ENCODE measurements around the gene NSRP1. TPM values are rescaled to one million over a fixed set of nuclear protein-coding genes. Genes with fewer than 3 reads are reported as not detected.

The NSRP1 gene
- total RNA-seq, result 35.3 and 44.2 TPM in 2 replicates

- POLR2A ChIA-PET, result interaction anchor here (1.4 to 1.6 kb wide), 2 partner anchors 12 to 360 kb away, joined by 6 to 10 read pairs; partner anchors contain the start of gene GOSR1
- Mint-ChIP-seq H3K9me3 (no peaks in the 10 kb centered on the region), H3K27me3 (no peaks in the 10 kb centered on the region), H3K36me3 (ENCODE audit: low read depth) (peaks cover 31% of the 10 kb centered on the region), H3K4me3 (peak within 1 kb of the TSS; percentile 97), H3K4me1 (peaks cover 41% of the 10 kb centered on the region), H3K27ac (peak within 1 kb of the TSS; percentile 97)
- TF ChIP-seq CTCF (IDR thresholded peaks at IDR 0.05), result no peak
- peak; percentile 96 for ATAC-seq (ENCODE audit: low read depth)
- intact Hi-C loops (cut with micrococcal nuclease), result loop anchor here (2.0 to 5.0 kb wide), 2 partner anchors 175 to 262 kb away; partner anchors contain the start of genes BLMH and CPD
- CTCF ChIA-PET, result interaction anchor here (1.0 to 1.9 kb wide), 3 partner anchors 11 to 220 kb away, joined by 4 to 5 read pairs (median 4); no protein-coding TSS in a partner anchor
- DNase-seq, result peak; percentile 84
Observed at GRCh38 chr17:30116661-30117551, at the start of gene NSRP1. NSRP1 (plus strand) TSS chr17:30116816; CDS start chr17:30116844, 28 bp downstream.

- peaks cover 6% of the 10 kb centered on the region for H3K36me3 Mint-ChIP-seq (ENCODE audit: low read depth)
- H3K27me3 Mint-ChIP-seq, result peaks cover 18% of the 10 kb centered on the region
Observed at GRCh38 chr17:30068465-30068864, 48.2 kb upstream of the NSRP1 start.

GRCh38 chr17:30074254-30074653, 42.4 kb upstream of the NSRP1 start:
- peaks cover 2% of the 10 kb centered on the region for H3K9me3 Mint-ChIP-seq
- intact Hi-C loops (cut with micrococcal nuclease), result no loop called here
- TF ChIP-seq CTCF (IDR thresholded peaks at IDR 0.05), result no peak
- peaks cover 6% of the 10 kb centered on the region for H3K27me3 Mint-ChIP-seq
- ChIA-PET POLR2A (no interaction called here), CTCF (no interaction called here)
- DNase-seq (no peak), ATAC-seq (ENCODE audit: low read depth) (no peak)
- H3K4me3 Mint-ChIP-seq, result no peak overlapping the region
- H3K36me3 Mint-ChIP-seq (ENCODE audit: low read depth), result no peaks in the 10 kb centered on the region
- H3K4me1 Mint-ChIP-seq, result no peaks in the 10 kb centered on the region
- H3K27ac Mint-ChIP-seq, result no peak overlapping the region

More at GRCh38 chr17:30068465-30068864, 48.2 kb upstream of the NSRP1 start:
- H3K4me1 Mint-ChIP-seq, result no peaks in the 10 kb centered on the region
- intact Hi-C loops (cut with micrococcal nuclease), result no loop called here
- POLR2A ChIA-PET, result no interaction called here
- H3K4me3 Mint-ChIP-seq, result no peak overlapping the region
- no peak overlapping the region for H3K27ac Mint-ChIP-seq
- peaks cover 28% of the 10 kb centered on the region for H3K9me3 Mint-ChIP-seq
- no peak for DNase-seq
- CTCF ChIA-PET, result no interaction called here
- no peak for ATAC-seq (ENCODE audit: low read depth)
- TF ChIP-seq CTCF (IDR thresholded peaks at IDR 0.05), result no peak

- TF ChIP-seq CTCF (IDR thresholded peaks at IDR 0.05), result no peak
- intact Hi-C loops (cut with micrococcal nuclease), result no loop called here
- no peak for ATAC-seq (ENCODE audit: low read depth)
- no peak overlapping the region for H3K27ac Mint-ChIP-seq
- H3K36me3 Mint-ChIP-seq (ENCODE audit: low read depth), result no peaks in the 10 kb centered on the region
- ChIA-PET CTCF (no interaction called here), POLR2A (no interaction called here)
- H3K4me3 Mint-ChIP-seq, result no peak overlapping the region
- H3K4me1 Mint-ChIP-seq, result no peaks in the 10 kb centered on the region
- no peak for DNase-seq
- H3K9me3 Mint-ChIP-seq, result peaks cover 2% of the 10 kb centered on the region
- H3K27me3 Mint-ChIP-seq, result peaks cover 6% of the 10 kb centered on the region
Observed at GRCh38 chr17:30074730-30075129, 41.9 kb upstream of the NSRP1 start.

GRCh38 chr17:30082773-30083172, 33.8 kb upstream of the NSRP1 start:
- TF ChIP-seq CTCF (IDR thresholded peaks at IDR 0.05), result no peak
- no peaks in the 10 kb centered on the region for H3K4me1 Mint-ChIP-seq
- CTCF ChIA-PET, result no interaction called here
- ATAC-seq (ENCODE audit: low read depth) (no peak), DNase-seq (no peak)
- intact Hi-C loops (cut with micrococcal nuclease), result no loop called here
- POLR2A ChIA-PET, result no interaction called here
- peaks cover 7% of the 10 kb centered on the region for H3K27me3 Mint-ChIP-seq
- no peaks in the 10 kb centered on the region for H3K9me3 Mint-ChIP-seq
- no peak overlapping the region for H3K4me3 Mint-ChIP-seq
- no peak overlapping the region for H3K27ac Mint-ChIP-seq
- no peaks in the 10 kb centered on the region for H3K36me3 Mint-ChIP-seq (ENCODE audit: low read depth)
